Islet precursor cell (in vitro differentiated cells): ENCODE results near the gene HOTAIR.

Experiments used
- DNase-seq: peaks from one replicate; pipeline ENCODE4 v3.0.0-alpha.2; 2018

HOTAIR gene

DNA sequence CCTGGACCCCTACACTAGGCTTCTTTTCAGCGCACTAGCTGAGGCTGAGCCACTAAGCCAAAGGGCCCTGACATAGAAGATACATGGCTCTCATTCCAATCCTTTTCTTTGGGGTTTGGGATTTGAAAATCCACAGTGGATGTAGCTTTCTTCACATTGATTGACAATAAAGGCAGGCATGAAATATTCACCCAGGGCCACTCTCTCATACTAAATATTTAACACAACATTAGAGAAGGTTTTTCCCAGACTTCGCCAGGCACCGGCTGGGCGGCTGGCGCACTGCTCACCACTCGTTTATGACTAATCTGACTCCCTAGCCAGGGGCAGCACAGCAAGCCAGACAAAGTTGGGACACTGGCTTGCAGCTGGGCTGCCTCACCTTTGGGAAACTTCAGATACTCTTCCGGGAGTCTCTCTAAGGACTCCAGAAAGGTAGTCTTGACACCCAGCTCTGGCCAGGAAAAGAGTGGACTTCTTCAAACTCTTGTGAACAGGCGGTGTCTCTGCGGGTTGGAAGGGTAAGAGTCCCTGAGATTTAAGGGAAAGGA lies 2.5 kb downstream of the HOTAIR start:
- DNase-seq = no peak

DNA sequence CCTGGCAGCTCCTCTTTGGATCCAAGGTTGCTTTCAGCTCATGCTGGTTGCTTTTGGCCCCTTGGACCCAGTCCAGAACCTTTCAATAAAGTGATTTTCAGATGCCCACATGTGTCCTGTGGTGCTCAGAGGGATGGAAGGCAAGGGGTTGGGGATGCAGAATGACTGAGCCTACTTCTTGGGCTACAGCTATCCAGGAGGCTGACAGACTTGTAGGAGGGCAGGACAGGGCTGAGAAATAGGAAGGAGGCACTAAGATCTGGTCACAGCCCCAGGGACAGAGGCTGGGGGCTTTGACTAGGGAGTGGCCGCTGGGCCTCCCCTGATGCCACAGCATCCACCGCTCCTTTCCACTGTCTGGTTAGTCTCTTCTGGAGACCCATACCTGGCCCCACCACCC lies 3.1 kb downstream of the HOTAIR start:
- no peak for DNase-seq

DNA sequence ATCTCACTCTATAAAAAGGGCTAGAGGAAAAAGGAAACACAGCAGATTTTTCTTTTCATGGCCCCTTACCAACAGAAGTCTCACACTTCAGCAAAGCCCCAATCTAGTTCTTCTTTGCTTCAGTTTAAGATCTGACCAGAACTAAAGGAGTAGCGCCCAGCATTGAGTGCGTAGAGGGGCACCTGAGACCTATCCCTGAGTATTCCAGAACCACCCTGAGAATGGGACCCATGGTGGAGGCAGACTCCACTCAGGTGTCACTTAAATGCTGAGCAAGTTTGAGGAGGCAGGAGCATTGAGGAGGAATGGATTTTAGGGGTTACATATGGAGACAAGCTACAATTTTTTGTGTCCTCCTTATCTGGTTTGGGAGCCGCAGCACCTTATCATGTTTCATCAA lies 3.6 kb downstream of the HOTAIR start:
- no peak for DNase-seq

DNA sequence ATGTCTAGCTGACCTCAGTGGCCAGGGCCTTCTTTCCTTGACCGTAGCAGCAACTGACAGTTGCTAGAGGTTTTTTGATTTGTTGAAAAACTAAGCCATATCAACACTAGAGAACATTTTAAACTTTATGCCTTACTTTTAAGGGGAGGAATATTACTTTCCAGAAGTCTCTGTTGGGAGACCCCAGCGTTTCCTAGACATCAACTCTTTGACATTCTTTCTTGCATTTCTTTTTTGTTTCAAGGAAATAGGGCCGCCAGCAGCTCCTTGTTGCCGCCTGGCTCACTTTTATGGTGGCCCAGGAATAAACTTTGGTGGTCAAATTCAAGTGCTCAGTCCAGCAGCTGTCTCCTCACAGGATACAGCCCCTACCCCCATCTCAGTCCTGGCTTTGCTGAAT lies 4.3 kb downstream of the HOTAIR start:
- DNase-seq = no peak

DNA sequence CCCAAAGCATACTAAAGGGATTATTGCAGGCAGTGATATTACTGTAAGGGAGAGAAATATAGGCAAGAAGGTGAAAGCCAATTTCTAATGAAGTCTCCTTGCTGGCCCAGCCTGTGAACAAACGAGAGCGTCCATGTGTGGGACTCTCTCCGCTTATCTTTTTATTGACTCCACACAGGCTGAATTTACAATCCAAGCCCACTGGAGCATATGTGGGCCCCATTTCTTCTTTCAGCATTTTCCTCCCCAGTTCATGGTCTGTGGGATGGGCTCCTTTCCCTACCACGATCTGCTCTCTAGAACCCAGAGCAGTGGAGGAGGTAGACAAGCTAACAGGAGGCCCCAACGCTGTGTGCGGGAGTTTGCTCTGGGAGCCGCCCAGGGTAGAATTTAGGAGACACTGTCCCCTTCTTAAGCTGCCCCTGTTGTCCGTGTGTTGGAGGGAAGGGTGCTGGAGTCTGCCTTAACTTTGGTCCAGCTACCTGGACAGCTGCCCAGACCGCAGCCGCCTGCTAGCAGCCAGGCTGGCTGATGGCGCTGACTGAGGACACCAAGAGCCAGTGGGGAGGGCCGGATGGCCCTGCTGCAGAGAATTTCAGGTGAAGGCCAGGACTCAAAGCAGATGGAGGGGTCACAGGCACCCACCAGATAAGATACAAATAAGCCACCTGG lies 5.0 kb downstream of the HOTAIR start:
- DNase-seq = no peak

DNA sequence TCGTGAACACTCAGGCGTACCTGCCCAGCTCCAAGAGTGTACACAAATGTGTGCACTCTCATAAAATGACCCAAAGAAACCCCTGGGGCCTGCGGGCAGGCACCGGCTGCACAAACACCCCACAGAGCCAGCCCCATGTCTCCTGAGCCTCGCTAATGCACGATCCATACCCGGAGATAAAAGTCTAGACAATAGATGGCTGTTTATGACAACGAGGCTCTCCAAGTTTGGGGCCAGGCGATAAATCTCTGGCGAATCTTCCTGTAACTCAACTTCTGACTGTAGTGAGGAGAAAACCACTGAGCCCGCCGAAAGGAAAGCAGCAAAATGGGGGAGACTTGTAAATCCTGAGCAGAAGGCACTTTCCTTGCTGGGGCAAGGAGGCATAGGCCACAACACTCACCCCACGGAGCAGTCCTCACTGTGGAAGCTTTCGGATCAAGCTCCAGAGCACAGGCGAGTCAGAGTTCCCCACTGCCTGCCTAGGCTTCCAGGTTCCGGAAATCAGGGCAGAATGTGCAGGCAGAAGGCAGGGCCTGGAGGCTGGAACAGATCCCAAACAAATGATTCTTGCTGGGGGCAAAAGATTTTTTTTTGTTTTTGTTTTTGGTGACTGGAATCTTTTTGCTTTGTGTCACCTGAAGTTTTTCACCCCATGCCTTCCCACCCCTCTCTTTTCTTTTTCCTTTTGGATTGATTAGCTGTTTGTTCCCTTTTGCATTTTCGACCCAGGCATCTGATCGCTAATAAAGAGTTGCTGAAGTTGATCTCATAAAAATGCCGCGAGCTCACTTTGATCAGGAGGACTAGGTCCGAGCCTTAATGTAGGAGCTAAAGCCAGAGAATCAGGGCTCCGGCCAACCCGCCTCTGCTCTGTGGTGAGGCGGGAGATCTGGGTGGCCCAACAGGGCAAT lies 6.3 kb downstream of the HOTAIR start:
- no peak for DNase-seq

DNA sequence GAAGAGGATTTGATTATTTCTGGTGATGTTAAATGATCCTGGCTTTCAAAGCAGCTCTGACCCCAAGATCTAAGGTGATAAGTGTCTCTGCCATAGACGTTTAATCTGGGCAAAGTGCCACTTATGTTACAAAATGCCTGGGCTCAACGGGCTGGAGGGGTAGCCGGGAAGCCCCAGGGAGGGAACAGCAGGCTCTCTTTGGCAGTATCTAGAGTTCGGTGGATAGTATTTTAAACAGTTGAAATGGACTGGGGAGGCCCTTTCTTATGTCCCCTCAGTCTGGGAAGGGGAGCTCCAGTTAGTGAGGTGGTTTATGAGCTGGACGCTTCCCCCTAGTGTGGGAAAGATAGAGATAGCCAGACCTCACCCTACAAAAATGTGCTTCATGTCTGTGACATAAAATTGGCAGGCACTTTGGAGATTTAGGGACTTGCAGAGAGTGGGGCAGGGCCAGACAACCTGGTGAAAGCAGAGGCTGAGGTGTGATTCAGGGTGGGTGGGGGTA lies 7.3 kb downstream of the HOTAIR start:
- DNase-seq = no peak

DNA sequence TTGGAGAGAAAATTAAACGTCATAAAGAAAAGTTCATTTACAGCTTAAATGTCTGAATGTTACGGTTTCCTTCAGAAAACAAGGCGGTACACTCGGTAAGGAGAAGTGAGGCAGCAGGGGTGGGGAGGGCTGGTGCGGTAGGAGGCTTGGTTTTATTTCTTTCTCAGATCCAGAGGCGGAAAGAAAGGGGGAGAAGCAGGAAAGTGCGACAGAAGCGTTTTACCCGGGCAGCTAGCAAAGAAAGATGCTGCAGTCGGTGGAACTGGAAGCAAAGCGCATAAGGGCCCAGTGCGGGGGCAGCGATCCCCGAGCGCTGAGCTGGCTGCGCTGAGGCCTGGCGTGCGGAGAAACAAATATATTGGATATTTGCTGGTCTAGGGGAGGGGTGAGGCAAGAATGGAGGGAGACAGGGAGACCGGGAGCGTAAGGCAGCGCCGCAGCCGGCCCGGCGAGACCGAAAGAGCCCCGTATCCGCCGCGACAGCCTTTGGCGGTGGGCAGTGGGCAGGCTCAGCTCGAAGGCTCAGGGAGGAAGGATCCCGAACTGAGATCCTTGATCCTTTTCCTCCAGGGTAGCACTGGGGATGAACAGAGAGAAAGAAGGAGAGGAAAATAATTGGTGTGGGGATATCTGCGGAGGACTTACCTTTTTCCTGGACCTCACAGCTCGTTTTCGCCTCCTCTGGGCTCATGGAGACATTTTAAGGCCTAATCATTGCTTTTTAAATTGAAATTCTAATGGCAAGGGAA lies 8.2 kb downstream of the HOTAIR start:
- DNase-seq = no peak

DNA sequence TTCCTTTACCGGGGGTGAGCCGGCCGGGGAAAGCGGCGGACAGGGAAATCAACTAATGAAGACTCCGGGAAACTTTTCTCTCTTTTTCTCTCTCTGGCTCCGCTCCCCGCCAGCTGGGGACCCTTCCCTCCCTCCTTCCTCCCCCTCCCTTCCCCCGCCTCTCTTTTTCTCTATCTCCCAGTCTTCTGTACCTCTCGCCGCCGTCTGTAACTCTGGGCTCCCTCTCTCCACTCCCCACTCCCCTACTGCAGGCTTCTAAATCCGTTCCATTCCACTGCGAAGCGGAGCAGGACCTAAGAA lies 8.7 kb downstream of the HOTAIR start:
- DNase-seq = no peak

DNA sequence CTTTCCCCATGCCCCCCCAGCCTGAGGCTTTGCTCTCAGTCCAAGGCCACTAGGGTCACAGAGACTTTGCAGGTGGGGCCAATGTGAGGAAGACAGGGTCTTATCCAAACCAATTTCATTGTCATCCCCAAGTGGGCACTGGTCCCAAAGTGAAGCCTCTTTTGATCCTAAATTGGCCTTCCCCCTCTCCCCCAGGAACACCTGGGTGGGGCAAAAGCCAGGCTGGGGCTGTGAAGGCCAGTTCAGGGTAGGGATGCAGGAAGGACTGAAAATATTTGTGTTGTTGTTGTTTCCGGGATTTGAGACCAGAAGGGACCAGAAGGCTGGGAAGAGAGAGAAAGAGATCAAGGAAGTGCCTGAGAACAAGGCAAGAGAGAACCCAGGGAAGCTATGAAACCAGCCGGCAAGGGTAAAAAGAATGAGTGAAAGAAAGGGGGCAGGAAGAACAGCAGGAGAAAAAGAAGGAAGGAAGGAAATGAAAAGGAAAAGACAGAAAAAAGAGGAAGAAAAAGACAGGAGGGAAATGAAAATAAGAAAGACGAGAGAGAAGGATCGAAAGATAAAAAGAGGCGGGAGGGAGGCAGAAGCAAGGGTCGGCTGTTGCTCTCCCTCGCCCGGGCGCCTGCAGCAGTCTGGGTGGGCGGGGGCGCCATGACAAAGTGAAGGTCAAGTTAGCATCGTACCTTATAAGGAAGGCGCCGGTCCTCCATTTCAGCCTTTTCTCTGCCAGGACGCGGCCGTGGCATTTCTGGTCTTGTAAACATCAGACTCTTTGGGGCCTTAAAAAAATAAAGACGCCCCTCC lies 9.3 kb downstream of the HOTAIR start:
- peak; percentile 79 for DNase-seq

DNA sequence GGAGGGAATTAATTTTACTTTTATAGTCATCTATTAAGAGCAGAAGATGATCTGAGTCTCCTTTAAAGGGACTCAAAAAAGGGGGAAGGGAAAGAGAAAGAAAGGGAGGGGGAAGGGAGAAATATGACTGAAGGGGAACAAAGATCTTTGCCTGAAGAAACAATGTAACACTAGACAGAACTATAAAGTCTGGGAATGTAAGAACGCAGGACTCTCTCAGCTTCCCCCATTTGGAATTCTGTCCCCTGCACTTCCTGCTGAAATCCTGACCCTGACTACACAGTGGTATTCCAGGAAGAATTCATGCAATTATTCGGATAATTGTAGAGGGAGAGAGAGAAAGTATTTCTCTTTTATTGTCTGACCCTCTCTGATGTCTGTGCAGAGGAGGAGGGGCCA lies 10.4 kb downstream of the HOTAIR start:
- no peak for DNase-seq

DNA sequence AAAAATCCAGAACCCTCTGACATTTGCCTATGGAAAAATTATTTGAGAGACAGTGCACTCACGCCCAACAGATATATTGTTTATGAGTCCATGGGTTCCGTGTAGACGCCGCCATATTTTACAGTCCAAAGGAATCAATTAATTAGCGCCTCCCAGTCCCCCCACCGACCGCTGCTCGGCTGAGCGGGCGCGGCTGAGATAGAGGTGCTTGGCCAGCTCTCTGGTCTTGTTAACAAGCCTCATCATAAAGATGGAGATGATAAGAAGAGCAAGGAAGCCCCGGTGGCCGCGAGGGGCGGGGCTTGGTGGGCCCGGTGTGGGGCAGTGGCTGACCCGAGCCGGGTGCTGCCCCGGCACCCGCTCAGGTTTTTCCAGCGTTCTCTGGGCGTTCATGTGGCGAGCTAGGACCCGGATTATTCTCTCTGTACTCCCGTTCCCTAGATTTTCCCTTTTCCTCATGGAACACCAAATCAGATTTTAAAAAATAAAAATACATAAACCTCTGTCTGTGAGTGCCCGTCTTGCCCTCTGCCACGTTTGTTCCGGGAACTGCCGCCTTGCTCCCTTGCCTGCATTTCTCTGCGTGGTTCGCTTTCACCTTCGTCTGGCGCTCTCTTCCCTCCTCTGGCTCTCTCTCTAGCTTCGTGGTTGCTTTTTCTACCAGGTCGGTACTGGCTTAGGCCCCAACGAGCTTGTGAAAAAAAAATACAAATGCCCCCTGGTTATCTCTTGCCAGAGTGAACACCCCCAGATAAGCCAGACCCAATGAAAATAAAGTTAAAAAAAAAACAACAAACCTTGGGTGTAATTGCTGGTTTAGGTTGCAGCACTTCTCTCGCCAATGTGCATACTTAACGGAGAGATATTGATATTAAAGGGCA lies 11.1 kb downstream of the HOTAIR start:
- peak; percentile 87 for DNase-seq

DNA sequence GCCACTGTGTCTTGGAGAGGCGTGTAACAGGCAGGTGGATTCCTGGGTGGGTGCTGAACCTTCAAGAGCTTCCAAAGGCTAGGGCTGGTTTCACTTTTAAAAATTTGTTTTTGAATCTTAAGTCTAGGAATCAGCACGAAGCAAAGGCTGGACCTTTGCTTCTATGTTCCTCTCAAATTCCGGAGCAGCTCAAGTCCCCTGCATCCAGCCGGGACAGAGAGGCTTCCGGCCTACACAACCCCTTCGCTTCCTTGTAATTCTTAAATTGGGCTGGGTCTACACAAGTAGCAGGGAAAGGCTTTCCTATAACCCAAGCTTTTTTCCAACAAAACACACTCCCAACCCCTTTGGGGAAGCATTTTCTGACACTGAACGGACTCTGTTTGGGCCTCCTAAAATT lies 11.7 kb downstream of the HOTAIR start:
- DNase-seq = no peak

DNA sequence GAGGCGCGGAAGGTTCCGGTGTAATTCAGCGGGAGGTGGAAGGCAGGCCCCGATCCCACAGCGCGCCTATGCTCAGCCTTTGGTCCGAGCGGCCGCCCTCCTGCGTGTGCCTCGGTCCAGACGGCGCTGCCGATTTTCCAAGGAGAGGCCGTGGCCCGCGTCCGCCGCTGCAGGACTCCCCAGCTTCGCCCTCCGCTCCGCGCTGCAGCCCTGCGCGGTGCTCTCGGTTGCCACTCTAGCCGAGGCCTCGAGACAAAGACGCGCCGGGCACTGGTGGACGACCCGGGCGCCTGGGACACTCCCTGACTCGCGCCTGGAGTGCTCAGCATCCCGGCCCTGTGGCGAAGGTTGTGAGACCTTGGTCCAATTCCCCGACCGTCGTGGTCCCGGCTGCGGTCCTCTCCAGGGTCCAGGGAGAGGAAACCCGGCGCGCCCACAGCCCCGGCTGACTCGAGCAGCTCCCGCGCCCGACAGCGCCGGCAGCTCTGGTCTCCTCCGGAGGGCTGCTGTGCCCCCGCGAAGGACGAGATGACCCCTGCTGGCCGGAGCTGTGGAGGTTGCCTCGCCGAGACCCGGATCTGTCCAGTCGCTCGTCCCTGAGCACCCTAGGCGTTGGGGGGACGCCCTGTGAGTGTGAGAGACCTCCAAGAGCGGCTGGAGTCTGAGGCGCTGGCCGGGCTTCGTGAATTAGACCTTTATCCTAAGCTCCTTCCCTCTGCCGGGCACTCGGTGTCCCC lies 13.6 kb downstream of the HOTAIR start:
- peak; percentile 93 for DNase-seq

DNA sequence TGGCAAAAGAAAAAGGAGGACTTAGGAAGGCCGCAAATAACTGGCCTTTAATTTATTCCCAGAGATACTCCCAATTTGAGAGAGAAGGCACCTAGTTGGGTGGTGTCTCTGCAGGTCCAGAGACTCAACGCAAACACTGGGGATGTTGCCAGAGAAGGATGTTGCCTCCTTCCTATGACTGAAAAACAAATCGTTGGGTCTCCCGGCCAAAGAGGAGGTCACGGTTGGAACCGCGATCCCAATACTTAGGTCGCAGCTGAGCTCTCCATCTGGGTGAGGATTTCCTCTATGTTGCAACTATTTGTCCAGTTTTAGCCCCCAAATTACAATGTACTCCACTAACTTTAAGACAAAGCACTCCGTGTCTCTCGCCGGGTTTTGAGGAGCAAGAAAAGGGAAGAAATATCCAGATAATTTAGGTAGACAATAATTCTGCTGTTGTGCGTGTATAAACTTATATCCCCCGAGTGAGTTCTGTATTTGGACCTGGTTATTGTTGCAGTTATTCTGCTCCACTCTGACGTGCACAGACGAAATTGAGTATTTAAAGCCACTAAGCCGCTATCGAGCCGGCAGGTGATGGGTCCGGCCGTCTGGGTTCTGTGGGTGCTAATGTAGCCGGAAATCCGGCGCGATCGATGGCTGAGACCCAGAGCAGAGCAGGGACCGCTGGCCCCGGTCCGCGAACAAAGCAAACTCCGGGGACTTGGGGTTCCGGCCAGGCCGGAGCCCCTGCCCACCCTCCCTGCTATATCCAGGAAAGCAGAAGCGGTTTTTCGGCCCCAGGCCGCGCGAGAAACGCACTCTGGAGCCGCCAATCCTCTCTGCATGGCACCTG lies 14.3 kb downstream of the HOTAIR start:
- peak; percentile 52 for DNase-seq

DNA sequence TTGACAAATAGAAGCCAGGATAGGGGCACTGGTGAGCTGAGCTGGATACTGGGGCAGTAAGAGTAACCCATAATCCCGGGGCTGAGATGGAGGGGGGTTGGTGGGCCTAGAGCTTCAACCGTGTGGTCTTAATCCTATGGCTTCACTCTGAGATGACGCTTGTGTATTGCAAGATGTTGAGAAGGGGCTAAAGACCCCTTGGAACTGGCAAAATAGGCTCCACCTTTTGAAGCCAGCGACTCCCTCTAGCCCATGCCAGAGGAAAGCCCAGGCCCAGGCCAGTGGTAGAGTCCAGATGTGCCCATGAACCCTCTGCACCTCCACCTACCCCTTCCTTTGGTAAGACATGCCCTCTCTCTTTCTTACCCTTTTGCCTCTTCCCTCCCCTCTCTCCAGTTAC lies 15.4 kb downstream of the HOTAIR start:
- no peak for DNase-seq

DNA sequence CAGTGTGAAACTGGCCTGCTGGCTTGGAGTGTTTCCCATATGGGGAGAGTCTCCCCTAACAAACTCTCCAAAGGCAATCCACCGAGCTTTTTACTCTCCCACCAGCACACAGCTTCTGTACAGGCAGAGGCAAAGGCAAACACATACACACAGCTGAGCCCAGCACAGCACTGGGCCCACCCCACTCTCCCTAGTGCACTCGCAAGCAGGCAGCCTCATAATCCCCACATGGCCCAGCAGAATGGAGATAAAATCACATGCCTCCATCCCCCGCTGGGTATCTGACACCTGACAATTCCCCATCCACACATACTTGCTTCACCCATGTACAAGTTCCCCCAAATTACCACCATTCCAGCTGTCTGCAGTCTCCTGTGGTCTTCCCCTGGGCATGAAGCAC lies 16.6 kb downstream of the HOTAIR start:
- DNase-seq = no peak

DNA sequence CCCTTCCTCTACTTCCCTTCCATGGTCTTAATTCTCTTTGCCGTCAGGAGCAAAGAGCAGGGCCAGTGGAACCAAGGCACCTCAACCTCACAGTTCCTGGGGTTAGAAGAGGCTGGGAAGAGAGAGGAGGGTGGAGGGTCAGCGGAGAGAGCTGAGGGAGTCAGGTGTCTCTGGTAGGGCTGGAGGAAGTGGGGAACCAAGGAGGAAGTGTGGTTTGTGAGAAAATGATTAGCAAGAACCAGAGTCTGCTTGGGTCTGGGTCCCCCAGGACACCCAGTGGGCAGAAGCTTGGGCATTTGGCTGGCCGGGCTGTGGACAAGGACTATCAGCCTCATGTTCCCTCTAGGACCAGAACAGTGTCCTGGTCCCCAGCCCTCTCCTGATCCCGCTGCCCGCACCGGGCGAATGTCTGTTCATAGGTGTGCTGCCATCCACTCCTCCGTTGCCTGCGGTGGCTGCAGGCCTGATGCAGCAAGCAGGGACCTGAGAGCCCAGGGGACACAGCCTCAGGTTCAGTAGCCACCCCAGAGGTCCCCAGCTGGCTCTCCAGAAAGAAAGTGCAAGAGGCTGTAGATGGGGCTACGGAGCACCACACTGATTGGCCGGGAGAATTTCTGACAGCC lies 17.7 kb downstream of the HOTAIR start:
- DNase-seq = no peak

DNA sequence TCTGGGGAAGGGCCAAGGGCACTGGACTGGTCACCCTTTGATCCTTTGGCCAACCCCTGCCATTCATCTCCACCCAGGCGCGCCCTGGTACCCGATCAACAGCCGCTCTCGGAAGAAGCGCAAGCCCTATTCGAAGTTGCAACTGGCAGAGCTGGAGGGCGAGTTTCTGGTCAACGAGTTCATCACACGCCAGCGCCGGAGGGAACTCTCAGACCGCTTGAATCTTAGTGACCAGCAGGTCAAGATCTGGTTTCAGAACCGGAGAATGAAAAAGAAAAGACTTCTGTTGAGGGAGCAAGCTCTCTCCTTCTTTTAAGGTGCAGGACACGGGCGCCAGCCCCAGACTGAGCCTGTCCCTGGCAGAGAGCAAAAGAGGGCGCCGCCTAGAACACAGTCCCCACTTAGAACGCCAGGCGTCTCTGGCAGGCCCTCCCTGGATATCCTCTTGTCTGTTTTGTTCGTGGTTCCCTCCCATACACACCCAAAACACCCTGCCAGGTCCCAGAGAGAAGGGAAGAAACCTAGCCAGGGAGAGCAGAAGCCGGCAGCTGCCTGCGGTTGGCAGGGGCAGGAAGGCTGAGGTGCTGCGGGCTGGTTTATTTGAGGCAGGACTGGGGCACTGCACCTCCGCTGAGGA lies 18.4 kb downstream of the HOTAIR start:
- no peak for DNase-seq
